GM12878 (cell line): ENCODE results near the gene SERPINI1. TPM values are rescaled to one million over a fixed set of nuclear protein-coding genes. Genes with fewer than 3 reads are reported as not detected.

Experiments used
- ATAC-seq: fragments of 200-7000 bp; cut with Tn5 transposase; 3 replicates; pipeline ENCODE4 v1.9.1; 2020; ENCODE audit warnings: mild to moderate bottlenecking, moderate library complexity
- BruUV-seq: library from RNA; stranded (reverse); fragments of 400-500 nt; replicated peaks from 2 replicates; lab custom pipeline; 2021; lab: Mats Ljungman, UMichigan
- CTCF ChIA-PET: fragments of 300-600 bp; sonication (Branson Sonifier 250); formaldehyde crosslinking; extraction: SDS; loops from one replicate; lab custom pipeline; 2021; ENCODE audit warnings: inconsistent platforms; lab: Yijun Ruan, JAX
- POLR2A ChIA-PET: fragments of 350-600 bp; formaldehyde crosslinking; extraction: SDS; loops from one replicate; lab custom pipeline; 2021; ENCODE audit warnings: inconsistent platforms; lab: Charles Lee
- RAD21 ChIA-PET: fragments of 300-600 bp; sonication (Branson Sonifier 250); formaldehyde crosslinking; loops from one replicate; lab custom pipeline; 2023; ENCODE audit warnings: antibody characterized with exemption; ENCODE audit not compliant: unreplicated experiment; lab: Charles Lee
- SMC1A ChIA-PET: fragments of 300-600 bp; sonication (Branson Sonifier 250); formaldehyde crosslinking; loops from one replicate; lab custom pipeline; 2023; ENCODE audit not compliant: unreplicated experiment, uncharacterized antibody; lab: Charles Lee
- DNase-seq: peaks from one replicate; pipeline ENCODE4 v3.0.0-alpha.2; 2011; ENCODE audit warnings: low read depth, low spot score
- FAIRE-seq: peaks from 3 replicates; lab custom pipeline; 2011; peaks lifted over from hg19 to GRCh38; lab: Jason Lieb, UNC
- H2AFZ ChIP-seq: 2 replicates; pipeline ENCODE4 v1.6.0; 2011; ENCODE audit warnings: low read depth, low read length, control low read depth; ENCODE audit not compliant: control insufficient read depth
- H3K27ac ChIP-seq: 2 replicates; pipeline ENCODE4 v1.5.1; 2011; ENCODE audit warnings: control low read depth; ENCODE audit not compliant: control insufficient read depth, insufficient read depth
- H3K27me3 ChIP-seq, 2 experiments: replicated peaks in 1 of 2; 2 replicates each; pipeline versions ENCODE4 v1.6.0 to v1.6.1; 2011; ENCODE audit warnings: low read length in 1 of 2; ENCODE audit not compliant: control insufficient read depth in 2 of 2, insufficient read depth in 2 of 2
- H3K36me3 ChIP-seq, 2 experiments: 2 replicates each; pipeline ENCODE4 v1.5.1; 2011; ENCODE audit warnings: low read length in 1 of 2; ENCODE audit not compliant: control insufficient read depth in 2 of 2, insufficient read depth in 2 of 2
- H3K4me1 ChIP-seq: 2 replicates; pipeline ENCODE4 v1.6.1; 2011; ENCODE audit warnings: mild to moderate bottlenecking, low read length, moderate library complexity, mixed read lengths; ENCODE audit not compliant: control insufficient read depth, insufficient read depth
- H3K4me2 ChIP-seq: 2 replicates; pipeline ENCODE4 v1.6.0; 2011; ENCODE audit warnings: control low read depth; ENCODE audit not compliant: control insufficient read depth, insufficient read depth
- H3K4me3 ChIP-seq: fragments of 200-600 bp; sonication (generic); 2 replicates; pipeline ENCODE4 v1.5.1; 2016
- H3K79me2 ChIP-seq: 2 replicates; pipeline ENCODE4 v1.6.0; 2011; ENCODE audit warnings: low read length; ENCODE audit not compliant: control insufficient read depth, insufficient read depth
- H3K9ac ChIP-seq: 2 replicates; pipeline ENCODE4 v1.8.0; 2011; ENCODE audit warnings: low read length, control low read depth, mixed read lengths; ENCODE audit not compliant: control insufficient read depth, insufficient read depth
- H3K9me3 ChIP-seq: replicated peaks from 3 replicates; pipeline ENCODE4 v1.5.1; 2011; ENCODE audit warnings: mild to moderate bottlenecking, low read length; ENCODE audit not compliant: control insufficient read depth, insufficient read depth
- H4K20me1 ChIP-seq: 2 replicates; pipeline ENCODE4 v1.6.0; 2011; ENCODE audit not compliant: control insufficient read depth, insufficient read depth
- BMI1 ChIP-seq: fragments of 450-650 bp; IDR thresholded peaks from 2 replicates; pipeline ENCODE4 v1.6.1; 2016; ENCODE audit warnings: mild to moderate bottlenecking, moderate library complexity, borderline replicate concordance
- NBN ChIP-seq: fragments of 450-650 bp; IDR thresholded peaks from 2 replicates; pipeline ENCODE4 v1.6.1; 2016
- SKIL ChIP-seq: fragments of 450-650 bp; IDR thresholded peaks from 2 replicates; pipeline ENCODE4 v1.6.1; 2017; ENCODE audit warnings: mild to moderate bottlenecking, low read depth, inconsistent platforms; ENCODE audit not compliant: poor library complexity, severe bottlenecking
- SMARCA5 ChIP-seq: fragments of 450-650 bp; IDR thresholded peaks from 2 replicates; pipeline ENCODE4 v1.6.1; 2017; ENCODE audit warnings: mild to moderate bottlenecking
- ZBTB40 ChIP-seq: fragments of 450-650 bp; IDR thresholded peaks from 2 replicates; pipeline ENCODE4 v1.6.1; 2016; ENCODE audit warnings: mild to moderate bottlenecking, moderate library complexity, borderline replicate concordance
- ZNF592 ChIP-seq: fragments of 450-650 bp; IDR thresholded peaks from 2 replicates; pipeline ENCODE4 v1.6.1; 2017; ENCODE audit warnings: mild to moderate bottlenecking, moderate library complexity
- WGBS: methylation state at CpG from one replicate; pipeline ENCODE4 v1.1.6; 2016; ENCODE audit warnings: low lambda C conversion rate; ENCODE audit not compliant: insufficient replicate concordance, insufficient coverage; ENCODE audit errors: missing lambda C conversion rate; 5-methylcytosine and 5-hydroxymethylcytosine counted together
- in situ Hi-C: fragments of 300-500 bp; cut with MboI; formaldehyde crosslinking; loops from 9 replicates; pipeline ENCODE4 v1.14.3; 2018; ENCODE audit warnings: mixed read lengths
- intact Hi-C: fragments of 100-400 bp; cut with micrococcal nuclease; formaldehyde crosslinking; loops from one replicate; pipeline ENCODE4 v1.14.2; 2022; ENCODE audit not compliant: unreplicated experiment
- polyA plus RNA-seq, 11 experiments: library from polyadenylated mRNA; depleted of rRNA in 4 of 11; unstranded in 6 of 11; stranded (reverse) in 5 of 11; fragments of >200 nt; fragmentation: Nextera tagmentation in 4 of 11; fragmentation: Illumina TruSeq in 1 of 11; extraction: Ambion mirVana in 4 of 11; extraction: Trizol in 1 of 11; gene quantifications; 1 replicate in 1 of 11; 2 replicates in 10 of 11; pipeline versions ENCODE4 v1.2.1 to v1.2.3, GENCODE V29; 2011 to 2016; ENCODE audit warnings: inconsistent platforms in 2 of 11, missing spikeins in 2 of 11, low read depth in 1 of 11
- total RNA-seq, 4 experiments: library from RNA; depleted of rRNA in 3 of 4; stranded (reverse); fragments of >200 nt in 3 of 4; fragmentation: Illumina TruSeq in 1 of 4; extraction: Trizol in 1 of 4; gene quantifications; 2 replicates each; pipeline versions ENCODE4 v1.2.1 to v1.2.3, GENCODE V29; 2013 to 2021
- TF ChIP-seq, protein P1 (sequence below): fragments of 450-650 bp; IDR thresholded peaks from 2 replicates; pipeline ENCODE4 v1.6.1; 2017; ENCODE audit warnings: antibody characterized with exemption, mild to moderate bottlenecking, moderate library complexity

Gene SERPINI1
- total and polyA plus RNA-seq, 10 of the 15 experiments (the other 5 are each of a cell fraction or from before 2014, with no cell fraction given), result 1.5 to 7.6 (median 3.6) TPM

GRCh38 chr3:167813169-167814123 is 77.9 kb downstream of the SERPINI1 start:
- H2AFZ ChIP-seq, result no peak overlapping the region
- FAIRE-seq (no peak), ATAC-seq (no peak), DNase-seq (no peak)
- RAD21 ChIA-PET, result no interaction called here
- CTCF ChIA-PET, result no interaction called here
- WGBS, result 30% methylated on average over 6 of the region's 6 CpGs
- H3K79me2 ChIP-seq, result no peaks in the 10 kb centered on the region
- no peak overlapping the region for H3K27ac ChIP-seq
- H3K9ac ChIP-seq, result no peak overlapping the region
- SMC1A ChIA-PET, result interaction anchor here (0.8 to 1.6 kb wide), 2 partner anchors 28 to 69 kb away, joined by 3 read pairs; no protein-coding TSS in a partner anchor
- H3K27me3 ChIP-seq, result no peaks in the 10 kb centered on the region
- no peaks in the 10 kb centered on the region for H3K4me1 ChIP-seq
- no peak overlapping the region for H3K4me3 ChIP-seq
- in situ Hi-C loops, result no loop called here
- H3K36me3 ChIP-seq, result no peaks in the 10 kb centered on the region
- intact Hi-C loops, result no loop called here
- no peaks in the 10 kb centered on the region for H3K9me3 ChIP-seq
- POLR2A ChIA-PET, result no interaction called here
- no peaks in the 10 kb centered on the region for H4K20me1 ChIP-seq
- BruUV-seq, result no TSS peak
- H3K4me2 ChIP-seq, result no peak overlapping the region
- no peak for TF ChIP-seq NBN
- TF ChIP-seq, protein P1, sequence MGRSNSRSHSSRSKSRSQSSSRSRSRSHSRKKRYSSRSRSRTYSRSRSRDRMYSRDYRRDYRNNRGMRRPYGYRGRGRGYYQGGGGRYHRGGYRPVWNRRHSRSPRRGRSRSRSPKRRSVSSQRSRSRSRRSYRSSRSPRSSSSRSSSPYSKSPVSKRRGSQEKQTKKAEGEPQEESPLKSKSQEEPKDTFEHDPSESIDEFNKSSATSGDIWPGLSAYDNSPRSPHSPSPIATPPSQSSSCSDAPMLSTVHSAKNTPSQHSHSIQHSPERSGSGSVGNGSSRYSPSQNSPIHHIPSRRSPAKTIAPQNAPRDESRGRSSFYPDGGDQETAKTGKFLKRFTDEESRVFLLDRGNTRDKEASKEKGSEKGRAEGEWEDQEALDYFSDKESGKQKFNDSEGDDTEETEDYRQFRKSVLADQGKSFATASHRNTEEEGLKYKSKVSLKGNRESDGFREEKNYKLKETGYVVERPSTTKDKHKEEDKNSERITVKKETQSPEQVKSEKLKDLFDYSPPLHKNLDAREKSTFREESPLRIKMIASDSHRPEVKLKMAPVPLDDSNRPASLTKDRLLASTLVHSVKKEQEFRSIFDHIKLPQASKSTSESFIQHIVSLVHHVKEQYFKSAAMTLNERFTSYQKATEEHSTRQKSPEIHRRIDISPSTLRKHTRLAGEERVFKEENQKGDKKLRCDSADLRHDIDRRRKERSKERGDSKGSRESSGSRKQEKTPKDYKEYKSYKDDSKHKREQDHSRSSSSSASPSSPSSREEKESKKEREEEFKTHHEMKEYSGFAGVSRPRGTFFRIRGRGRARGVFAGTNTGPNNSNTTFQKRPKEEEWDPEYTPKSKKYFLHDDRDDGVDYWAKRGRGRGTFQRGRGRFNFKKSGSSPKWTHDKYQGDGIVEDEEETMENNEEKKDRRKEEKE, result no peak
- TF ChIP-seq SKIL, result no peak
- TF ChIP-seq SMARCA5, result no peak
- TF ChIP-seq ZBTB40, result no peak
- TF ChIP-seq ZNF592, result no peak
- TF ChIP-seq BMI1, result no peak
